HG02840 (cell line): Measurements from ENCODE around the gene CDIP1.
"Not testable (repeated sequence)": the region's sequence is repeated elsewhere in the genome, so short reads cannot be mapped to it uniquely, and the experiment has no call there.

Source experiments
- ATAC-seq: cut with Tn5 transposase; IDR thresholded peaks from one replicate; pipeline ENCODE4 v1.9.1; 2021; ENCODE audit warnings: mild to moderate bottlenecking, moderate library complexity, moderate number of reproducible peaks; ENCODE audit not compliant: unreplicated experiment, low FRiP score

Gene CDIP1

GRCh38 chr16:4538350-4539235 lies at the start of gene CDIP1:
TSS of gene CDIP1 (minus strand) at chr16:4538773. CDS start at chr16:4514130, 24,643 bp downstream.
- ATAC-seq: no peak

GRCh38 chr16:4586291-4586690 lies 47.7 kb upstream of the CDIP1 start:
- no peak for ATAC-seq

- no peak for ATAC-seq
These were observed 45.3 kb upstream of the CDIP1 start for GRCh38 chr16:4583906-4584305.

GRCh38 chr16:4580250-4580649 lies 41.7 kb upstream of the CDIP1 start:
- ATAC-seq: no peak

- no peak for ATAC-seq
These were observed 40.5 kb upstream of the CDIP1 start for GRCh38 chr16:4578961-4579530.

GRCh38 chr16:4576008-4576407 lies 37.4 kb upstream of the CDIP1 start:
- no peak for ATAC-seq

- ATAC-seq: no peak
These were observed 36.5 kb upstream of the CDIP1 start for GRCh38 chr16:4574919-4575705.

- ATAC-seq: not testable (repeated sequence)
These were observed 35.4 kb upstream of the CDIP1 start for GRCh38 chr16:4573926-4574325.

- no peak for ATAC-seq
These were observed 34.1 kb upstream of the CDIP1 start for GRCh38 chr16:4572715-4573114.

- ATAC-seq: no peak
These were observed 32.2 kb upstream of the CDIP1 start for GRCh38 chr16:4570688-4571321.

- no peak for ATAC-seq
These were observed 31.5 kb upstream of the CDIP1 start for GRCh38 chr16:4570086-4570485.

- ATAC-seq: no peak
These were observed 27.6 kb upstream of the CDIP1 start for GRCh38 chr16:4566144-4566543.

GRCh38 chr16:4564661-4565267 lies 26.2 kb upstream of the CDIP1 start:
- no peak for ATAC-seq

GRCh38 chr16:4561596-4561995 lies 23.0 kb upstream of the CDIP1 start:
- ATAC-seq: no peak

- no peak for ATAC-seq
These were observed 19.4 kb upstream of the CDIP1 start for GRCh38 chr16:4557973-4558372.

GRCh38 chr16:4556580-4556979 lies 18.0 kb upstream of the CDIP1 start:
- no peak for ATAC-seq

GRCh38 chr16:4556112-4556511 lies 17.5 kb upstream of the CDIP1 start, which contains the start of gene C16orf96:
TSS of gene C16orf96 (plus strand) at chr16:4556340. CDS start at chr16:4556490, 150 bp downstream.
- ATAC-seq: no peak

GRCh38 chr16:4552541-4552940 lies 14.0 kb upstream of the CDIP1 start:
- no peak for ATAC-seq

- ATAC-seq: no peak
These were observed 12.0 kb upstream of the CDIP1 start for GRCh38 chr16:4550591-4550990.

GRCh38 chr16:4548124-4548523 lies 9.6 kb upstream of the CDIP1 start:
- no peak for ATAC-seq
